K562 (cell line): Measurements from ENCODE around the gene KLHL29. TPM values are rescaled to one million over a fixed set of nuclear protein-coding genes. Genes with fewer than 3 reads are reported as not detected.
A peak's percentile ranks its signal among the peaks of the same experiment; 100 is the strongest.

ENCODE experiments used
- ATAC-seq: fragments of 200-7000 bp; cut with Tn5 transposase; 3 replicates; pipeline ENCODE4 v1.9.1; 2020; ENCODE audit warnings: moderate library complexity
- BruUV-seq: library from RNA; stranded (reverse); fragments of 400-500 nt; replicated peaks from 2 replicates; lab custom pipeline; 2021; lab: Mats Ljungman, UMichigan
- CTCF ChIA-PET: fragments of 300-600 bp; formaldehyde crosslinking; extraction: SDS; loops from one replicate; lab custom pipeline; 2021; ENCODE audit warnings: low intra/inter-chr PET ratio; lab: Yijun Ruan, JAX
- POLR2A ChIA-PET: fragments of 300-600, 350-650 bp; sonication (Branson Sonifier 250); formaldehyde crosslinking; extraction: SDS; loops from one replicate; lab custom pipeline; 2021; ENCODE audit warnings: antibody characterized with exemption, inconsistent platforms; lab: Yijun Ruan, JAX
- DNase-seq, 4 experiments: peaks; one replicate each; pipeline versions ENCODE4 v3.0.0 to v3.0.0-alpha.2; 2011 to 2018; ENCODE audit warnings: low spot score in 3 of 4, mixed read lengths in 3 of 4; ENCODE audit errors: extremely low read depth in 1 of 4
- FAIRE-seq: peaks from 2 replicates; lab custom pipeline; 2011; peaks lifted over from hg19 to GRCh38; lab: Jason Lieb, UNC
- H2AFZ ChIP-seq: 2 replicates; pipeline ENCODE4 v1.6.0; 2011; ENCODE audit warnings: low read depth, low read length, control low read depth, inconsistent platforms
- H3K27ac ChIP-seq: fragments of 200-600 bp; 3 replicates; pipeline ENCODE4 v1.8.0; 2011; ENCODE audit warnings: low read depth, mild to moderate bottlenecking, control low read depth, inconsistent platforms, low read length, moderate library complexity, mixed read lengths; ENCODE audit errors: extremely low read depth
- H3K27me3 ChIP-seq, 2 experiments: fragments of 300-600 bp in 1 of 2; 2 replicates in 1 of 2; 3 replicates in 1 of 2; pipeline versions ENCODE4 v1.6.0 to v1.8.0; 2011; ENCODE audit warnings: inconsistent platforms in 2 of 2, low read length in 2 of 2, mild to moderate bottlenecking in 1 of 2, mixed read lengths in 1 of 2, moderate library complexity in 1 of 2; ENCODE audit not compliant: control insufficient read depth in 2 of 2, insufficient read depth in 2 of 2
- H3K36me3 ChIP-seq: fragments of 300-600 bp; 3 replicates; pipeline ENCODE4 v1.8.0; 2011; ENCODE audit warnings: mild to moderate bottlenecking, low read length, inconsistent platforms; ENCODE audit not compliant: control insufficient read depth, insufficient read depth
- H3K4me1 ChIP-seq, 2 experiments: fragments of 200-600 bp in 1 of 2; replicated peaks in 1 of 2; 2 replicates in 1 of 2; 3 replicates in 1 of 2; pipeline versions ENCODE4 v1.5.1 to v1.8.0; 2011; ENCODE audit warnings: inconsistent platforms in 2 of 2, low read length in 2 of 2, mild to moderate bottlenecking in 1 of 2, mixed read lengths in 1 of 2, moderate library complexity in 1 of 2; ENCODE audit not compliant: control insufficient read depth in 2 of 2, insufficient read depth in 2 of 2
- H3K4me2 ChIP-seq: 2 replicates; pipeline ENCODE4 v1.6.1; 2011; ENCODE audit warnings: low read length, control low read depth, inconsistent platforms, mixed read lengths; ENCODE audit not compliant: insufficient read depth
- H3K4me3 ChIP-seq: fragments of 200-600 bp; sonication (generic), shearing (Covaris generic); 2 replicates; pipeline ENCODE4 v1.5.1; 2016; ENCODE audit warnings: control low read depth, inconsistent platforms
- H3K79me2 ChIP-seq: fragments of 200-600 bp; 3 replicates; pipeline ENCODE4 v1.8.0; 2011; ENCODE audit warnings: low read length, inconsistent platforms; ENCODE audit not compliant: control insufficient read depth, insufficient read depth
- H3K9ac ChIP-seq, 2 experiments: 2 replicates each; pipeline versions ENCODE4 v1.6.0 to v1.6.1; 2011; ENCODE audit warnings: low read depth in 2 of 2, low read length in 2 of 2, control low read depth in 1 of 2, inconsistent platforms in 1 of 2, mild to moderate bottlenecking in 1 of 2, mixed read lengths in 1 of 2; ENCODE audit not compliant: insufficient read depth in 1 of 2
- H3K9me1 ChIP-seq: one replicate; pipeline ENCODE4 v1.6.0; 2011; ENCODE audit warnings: inconsistent platforms, mild to moderate bottlenecking, low read length, moderate library complexity; ENCODE audit not compliant: control insufficient read depth, insufficient read depth
- H3K9me3 ChIP-seq: replicated peaks from 2 replicates; pipeline ENCODE4 v1.5.1; 2011; ENCODE audit warnings: low read depth, low read length, inconsistent platforms; ENCODE audit not compliant: control insufficient read depth, insufficient read depth
- H4K20me1 ChIP-seq: replicated peaks from 2 replicates; pipeline ENCODE4 v1.6.1; 2011; ENCODE audit warnings: low read length, inconsistent platforms, mixed read lengths; ENCODE audit not compliant: control insufficient read depth, insufficient read depth
- AFF4 ChIP-seq: sonication (generic); formaldehyde crosslinking; IDR thresholded peaks from 2 replicates; pipeline ENCODE4 v1.8.0; 2023; ENCODE audit warnings: mild to moderate bottlenecking, missing genetic modification reagents
- ATF3 ChIP-seq, 2 experiments: fragments of 450-650 bp in 1 of 2; sonication (generic) in 1 of 2; formaldehyde crosslinking in 1 of 2; IDR thresholded peaks in 1 of 2; conservative IDR thresholded peaks in 1 of 2; 2 replicates each; pipeline versions ENCODE4 v1.6.1 to v1.8.1; 2016 to 2023; ENCODE audit warnings: mild to moderate bottlenecking in 2 of 2, moderate library complexity in 2 of 2, inconsistent platforms in 1 of 2, missing genetic modification reagents in 1 of 2
- BDP1 ChIP-seq: IDR thresholded peaks from 3 replicates; pipeline ENCODE4 v1.6.1; 2011; ENCODE audit not compliant: insufficient read length, insufficient read depth
- CEBPG ChIP-seq, 3 experiments: fragments of 200-800 bp in 1 of 3; sonication (Bioruptor generic) in 1 of 3; sonication (generic) in 1 of 3; formaldehyde crosslinking in 1 of 3; IDR thresholded peaks in 2 of 3; conservative IDR thresholded peaks in 1 of 3; 2 replicates each; pipeline versions ENCODE4 v1.6.1 to v1.8.0; 2016 to 2022; ENCODE audit warnings: missing compliant biosample characterization in 2 of 3, missing genetic modification characterization in 2 of 3, mild to moderate bottlenecking in 1 of 3, missing genetic modification reagents in 1 of 3
- CHD2 ChIP-seq: IDR thresholded peaks from 2 replicates; pipeline ENCODE4 v1.6.1; 2011; ENCODE audit warnings: low read depth, low read length
- COPS2 ChIP-seq: fragments of 450-650 bp; conservative IDR thresholded peaks from 2 replicates; pipeline ENCODE4 v1.6.1; 2016; ENCODE audit warnings: mild to moderate bottlenecking, moderate library complexity
- TCF7L2 ChIP-seq: fragments of 150-350 bp; IDR thresholded peaks from 2 replicates; pipeline ENCODE4 v1.6.1; 2016; ENCODE audit warnings: low read depth, mild to moderate bottlenecking, low read length, moderate library complexity
- ZBTB1 ChIP-seq: sonication (generic); formaldehyde crosslinking; IDR thresholded peaks from 2 replicates; pipeline ENCODE4 v1.8.1; 2023; ENCODE audit warnings: missing genetic modification reagents, low read depth, mild to moderate bottlenecking, borderline replicate concordance
- ZNF175 ChIP-seq: fragments of 200-800 bp; sonication (Bioruptor generic); IDR thresholded peaks from 2 replicates; pipeline ENCODE4 v1.6.1; 2016; ENCODE audit warnings: low read depth, mild to moderate bottlenecking, missing genetic modification characterization, missing compliant biosample characterization
- ZNF280A ChIP-seq: fragments of 450-650 bp; IDR thresholded peaks from 2 replicates; pipeline ENCODE4 v1.6.1; 2018; ENCODE audit warnings: mild to moderate bottlenecking, low read depth; ENCODE audit not compliant: partially characterized antibody
- ZNF589 ChIP-seq: fragments of 200-800 bp; sonication (Bioruptor generic); IDR thresholded peaks from 2 replicates; pipeline ENCODE4 v1.6.1; 2016; ENCODE audit warnings: low read depth, missing genetic modification characterization, missing compliant biosample characterization
- WGBS: fragments of 100-300 bp; shearing (Covaris generic); methylation state at CpG from one replicate; pipeline ENCODE4 v1.1.6; 2016; ENCODE audit warnings: low coverage, mixed read lengths; ENCODE audit not compliant: insufficient coverage; ENCODE audit errors: missing lambda C conversion rate; 5-methylcytosine and 5-hydroxymethylcytosine counted together
- in situ Hi-C: fragments of 300-500 bp; cut with MboI; formaldehyde crosslinking; loops from 4 replicates; pipeline ENCODE4 v1.15.0; 2018; ENCODE audit warnings: inconsistent platforms, mixed read lengths
- intact Hi-C: fragments of 100-400 bp; cut with micrococcal nuclease; formaldehyde crosslinking; loops from 2 replicates; pipeline ENCODE4 v1.14.2; 2022
- polyA plus RNA-seq, 8 experiments: library from polyadenylated mRNA; depleted of rRNA in 4 of 8; stranded (reverse) in 5 of 8; unstranded in 3 of 8; fragments of >200 nt; fragmentation: Nextera tagmentation in 2 of 8; fragmentation: Illumina TruSeq in 1 of 8; extraction: Ambion mirVana in 2 of 8; extraction: Trizol in 1 of 8; gene quantifications; 2 replicates each; pipeline versions ENCODE4 v1.2.1 to v1.2.3, GENCODE V29; 2011 to 2014; ENCODE audit warnings: inconsistent platforms in 1 of 8, missing spikeins in 1 of 8
- total RNA-seq, 7 experiments: library from RNA; depleted of rRNA in 6 of 7; stranded (reverse); fragments of >200 nt in 6 of 7; fragmentation: Illumina TruSeq in 2 of 7; extraction: Trizol in 2 of 7; gene quantifications; 2 replicates each; pipeline versions ENCODE4 v1.2.1 to v1.2.3, GENCODE V29; 2011 to 2021; ENCODE audit warnings: low replicate concordance in 1 of 7

KLHL29 gene
- total and polyA plus RNA-seq, 9 of the 15 experiments (the other 6 are each of a cell fraction or from before 2014, with no cell fraction given): 0.03 to 0.31 (median 0.08) TPM; not detected in 1

- TF ChIP-seq AFF4 (CRISPR knock-in tag): no peak
These were observed 3.3 kb downstream of the KLHL29 start (continued) for GRCh38 chr2:23388294-23388693.

GRCh38 chr2:23388756-23389514, 4.0 kb downstream of the KLHL29 start:
- peaks cover 0 to 14% of the 10 kb centered on the region in 2 experiments; a peak in 2 of 5 replicates for H3K4me1 ChIP-seq
- in situ Hi-C loops: no loop called here
- H3K36me3 ChIP-seq: no peaks in the 10 kb centered on the region
- H3K27me3 ChIP-seq: peaks cover 10 to 31% of the 10 kb centered on the region in 2 experiments; a peak in 4 of 5 replicates
- no peak overlapping the region for H3K4me2 ChIP-seq
- POLR2A ChIA-PET: no interaction called here
- no peak for DNase-seq
- H3K79me2 ChIP-seq: no peaks in the 10 kb centered on the region
- no peak overlapping the region for H3K27ac ChIP-seq
- intact Hi-C loops: no loop called here
- FAIRE-seq: no peak
- CTCF ChIA-PET: interaction anchor here (0.6 kb wide), 1 partner anchor 23 kb away, joined by 3 read pairs; no protein-coding TSS in a partner anchor
- no peak overlapping the region for H3K4me3 ChIP-seq
- no peak overlapping the region for H2AFZ ChIP-seq
- H3K9me1 ChIP-seq: no peaks in the 10 kb centered on the region
- H4K20me1 ChIP-seq: no peaks in the 10 kb centered on the region
- no TSS peak for BruUV-seq
- no peaks in the 10 kb centered on the region for H3K9me3 ChIP-seq
- WGBS: 6% methylated on average over 3 of the region's 4 CpGs
- no peak overlapping the region for H3K9ac ChIP-seq
- ATAC-seq: no peak
- no peak for TF ChIP-seq COPS2
- TF ChIP-seq ZNF589 (CRISPR knock-in tag): 0 out of 2 replicates have a peak, but pooled peaks have one; percentile 55
- TF ChIP-seq CHD2: no peak
- TF ChIP-seq ZNF175 (CRISPR knock-in tag): 0 out of 2 replicates have a peak, but pooled peaks have one; percentile 10
- TF ChIP-seq ATF3 (IDR thresholded peaks at IDR 0.05): peak; percentile 79
- no peak for TF ChIP-seq ATF3 (CRISPR knock-in tag; conservative IDR thresholded peaks at IDR 0.05)
- 0 out of 2 replicates have a peak, but pooled peaks have one; percentile 24 for TF ChIP-seq CEBPG (CRISPR knock-in tag; IDR thresholded peaks at IDR 0.05)
- peak; percentile 76 to 91 for TF ChIP-seq CEBPG (tag; conservative IDR thresholded peaks at IDR 0.05 in 1 of 2, IDR thresholded peaks at IDR 0.05 in 1 of 2)
- TF ChIP-seq ZBTB1 (CRISPR knock-in tag): no peak
- TF ChIP-seq BDP1: no peak
- no peak for TF ChIP-seq ZNF280A
- TF ChIP-seq TCF7L2: no peak
